ENCODE data around the gene VAV3.
"Not testable (repeated sequence)": the region's sequence is repeated elsewhere in the genome, so short reads cannot be mapped to it uniquely, and the experiment has no call there.

GRCh38 chr1:107700651-107701050 is 264.3 kb downstream of the VAV3 start:
- TF ChIP-seq GABPA (IDR thresholded peaks at IDR 0.05; ENCODE audit: low read depth); RFX5 (IDR thresholded peaks at IDR 0.05; ENCODE audit: low read length); TAF1 (IDR thresholded peaks at IDR 0.05; ENCODE audit: borderline replicate concordance, low read depth, low read length); NFIC (IDR thresholded peaks at IDR 0.05; ENCODE audit: borderline replicate concordance); CTCF (IDR thresholded peaks at IDR 0.05); POLR2AphosphoS5 (IDR thresholded peaks at IDR 0.05; ENCODE audit: low read depth, low read length): not testable (repeated sequence)
- TF ChIP-seq, protein P1, sequence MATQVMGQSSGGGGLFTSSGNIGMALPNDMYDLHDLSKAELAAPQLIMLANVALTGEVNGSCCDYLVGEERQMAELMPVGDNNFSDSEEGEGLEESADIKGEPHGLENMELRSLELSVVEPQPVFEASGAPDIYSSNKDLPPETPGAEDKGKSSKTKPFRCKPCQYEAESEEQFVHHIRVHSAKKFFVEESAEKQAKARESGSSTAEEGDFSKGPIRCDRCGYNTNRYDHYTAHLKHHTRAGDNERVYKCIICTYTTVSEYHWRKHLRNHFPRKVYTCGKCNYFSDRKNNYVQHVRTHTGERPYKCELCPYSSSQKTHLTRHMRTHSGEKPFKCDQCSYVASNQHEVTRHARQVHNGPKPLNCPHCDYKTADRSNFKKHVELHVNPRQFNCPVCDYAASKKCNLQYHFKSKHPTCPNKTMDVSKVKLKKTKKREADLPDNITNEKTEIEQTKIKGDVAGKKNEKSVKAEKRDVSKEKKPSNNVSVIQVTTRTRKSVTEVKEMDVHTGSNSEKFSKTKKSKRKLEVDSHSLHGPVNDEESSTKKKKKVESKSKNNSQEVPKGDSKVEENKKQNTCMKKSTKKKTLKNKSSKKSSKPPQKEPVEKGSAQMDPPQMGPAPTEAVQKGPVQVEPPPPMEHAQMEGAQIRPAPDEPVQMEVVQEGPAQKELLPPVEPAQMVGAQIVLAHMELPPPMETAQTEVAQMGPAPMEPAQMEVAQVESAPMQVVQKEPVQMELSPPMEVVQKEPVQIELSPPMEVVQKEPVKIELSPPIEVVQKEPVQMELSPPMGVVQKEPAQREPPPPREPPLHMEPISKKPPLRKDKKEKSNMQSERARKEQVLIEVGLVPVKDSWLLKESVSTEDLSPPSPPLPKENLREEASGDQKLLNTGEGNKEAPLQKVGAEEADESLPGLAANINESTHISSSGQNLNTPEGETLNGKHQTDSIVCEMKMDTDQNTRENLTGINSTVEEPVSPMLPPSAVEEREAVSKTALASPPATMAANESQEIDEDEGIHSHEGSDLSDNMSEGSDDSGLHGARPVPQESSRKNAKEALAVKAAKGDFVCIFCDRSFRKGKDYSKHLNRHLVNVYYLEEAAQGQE (IDR thresholded peaks at IDR 0.05; ENCODE audit: low read depth, low read length) = not testable (repeated sequence)
- TF ChIP-seq, protein P2, sequence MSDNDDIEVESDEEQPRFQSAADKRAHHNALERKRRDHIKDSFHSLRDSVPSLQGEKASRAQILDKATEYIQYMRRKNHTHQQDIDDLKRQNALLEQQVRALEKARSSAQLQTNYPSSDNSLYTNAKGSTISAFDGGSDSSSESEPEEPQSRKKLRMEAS (IDR thresholded peaks at IDR 0.05; ENCODE audit: low read depth) = not testable (repeated sequence)
- TF ChIP-seq, protein P3, sequence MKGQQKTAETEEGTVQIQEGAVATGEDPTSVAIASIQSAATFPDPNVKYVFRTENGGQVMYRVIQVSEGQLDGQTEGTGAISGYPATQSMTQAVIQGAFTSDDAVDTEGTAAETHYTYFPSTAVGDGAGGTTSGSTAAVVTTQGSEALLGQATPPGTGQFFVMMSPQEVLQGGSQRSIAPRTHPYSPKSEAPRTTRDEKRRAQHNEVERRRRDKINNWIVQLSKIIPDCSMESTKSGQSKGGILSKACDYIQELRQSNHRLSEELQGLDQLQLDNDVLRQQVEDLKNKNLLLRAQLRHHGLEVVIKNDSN (IDR thresholded peaks at IDR 0.05; ENCODE audit: borderline replicate concordance, low read depth) = not testable (repeated sequence)
